IMR-90 (cell line): ENCODE measurements around the gene SCYGR2. TPM values are rescaled to one million over a fixed set of nuclear protein-coding genes. Genes with fewer than 3 reads are reported as not detected.

ENCODE experiments used
- ATAC-seq: fragments of 200-7000 bp; cut with Tn5 transposase; 2 replicates; pipeline ENCODE4 v1.9.1; 2020; ENCODE audit warnings: low read depth, mild to moderate bottlenecking, moderate library complexity
- BruUV-seq: library from RNA; stranded (reverse); fragments of 400-500 nt; replicated peaks from 2 replicates; lab custom pipeline; 2021; lab: Mats Ljungman, UMichigan
- CTCF ChIA-PET: fragments of 300-600 bp; formaldehyde crosslinking; extraction: SDS; loops from one replicate; lab custom pipeline; 2021; ENCODE audit warnings: antibody characterized with exemption; lab: Yijun Ruan, JAX
- POLR2A ChIA-PET: fragments of 300-600 bp; sonication (Branson Sonifier 250); formaldehyde crosslinking; loops from one replicate; lab custom pipeline; 2022; ENCODE audit warnings: antibody characterized with exemption; ENCODE audit not compliant: unreplicated experiment; lab: Charles Lee
- DNase-seq: peaks from one replicate; pipeline ENCODE4 v3.0.0; 2013
- H2AFZ ChIP-seq: replicated peaks from 2 replicates; pipeline ENCODE3; 2013; ENCODE audit warnings: low read length, mild to moderate bottlenecking; ENCODE audit not compliant: poor library complexity
- H2AK5ac ChIP-seq: 2 replicates; pipeline ENCODE4 v1.6.1; 2013; ENCODE audit warnings: low read depth, low read length, inconsistent platforms
- H2AK9ac ChIP-seq: replicated peaks from 2 replicates; pipeline ENCODE3; 2013; ENCODE audit warnings: mild to moderate bottlenecking, low read depth, low read length, moderate library complexity; ENCODE audit not compliant: poor library complexity
- H2BK120ac ChIP-seq: 2 replicates; pipeline ENCODE4 v1.6.1; 2013; ENCODE audit warnings: low read depth, low read length, inconsistent platforms
- H2BK15ac ChIP-seq: 3 replicates; pipeline ENCODE4 v1.6.1; 2013; ENCODE audit warnings: low read depth, low read length, inconsistent platforms
- H2BK20ac ChIP-seq: 2 replicates; pipeline ENCODE4 v1.6.1; 2013; ENCODE audit warnings: low read depth, mild to moderate bottlenecking, inconsistent platforms, low read length, moderate library complexity
- H2BK5ac ChIP-seq: 2 replicates; pipeline ENCODE4 v1.6.1; 2013; ENCODE audit warnings: mild to moderate bottlenecking, low read depth, low read length, inconsistent platforms; ENCODE audit not compliant: poor library complexity, severe bottlenecking
- H3K14ac ChIP-seq: replicated peaks from 2 replicates; pipeline ENCODE4 v1.6.1; 2013; ENCODE audit warnings: low read depth, low read length, inconsistent platforms
- H3K18ac ChIP-seq: 2 replicates; pipeline ENCODE4 v1.6.1; 2013; ENCODE audit warnings: low read depth, low read length, control low read depth
- H3K23ac ChIP-seq: 2 replicates; pipeline ENCODE4 v1.6.1; 2013; ENCODE audit warnings: low read depth, low read length, inconsistent platforms
- H3K27ac ChIP-seq: 2 replicates; pipeline ENCODE4 v1.5.1; 2013; ENCODE audit warnings: mild to moderate bottlenecking, control low read depth, low read length; ENCODE audit not compliant: insufficient read depth
- H3K27me3 ChIP-seq: 2 replicates; pipeline ENCODE4 v1.6.1; 2013; ENCODE audit warnings: low read length; ENCODE audit not compliant: control insufficient read depth, insufficient read depth
- H3K36me3 ChIP-seq: 2 replicates; pipeline ENCODE4 v1.6.1; 2013; ENCODE audit warnings: low read length, mixed read lengths; ENCODE audit not compliant: control insufficient read depth, insufficient read depth
- H3K4ac ChIP-seq: 2 replicates; pipeline ENCODE4 v1.6.1; 2013; ENCODE audit warnings: low read depth, low read length, inconsistent platforms
- H3K4me1 ChIP-seq: 2 replicates; pipeline ENCODE4 v1.6.1; 2013; ENCODE audit warnings: low read length, mixed read lengths; ENCODE audit not compliant: control insufficient read depth, insufficient read depth
- H3K4me2 ChIP-seq: 2 replicates; pipeline ENCODE4 v1.6.1; 2013; ENCODE audit warnings: low read depth, mild to moderate bottlenecking, control low read depth, low read length, moderate library complexity
- H3K4me3 ChIP-seq: 2 replicates; pipeline ENCODE4 v1.5.1; 2013; ENCODE audit warnings: low read depth, mild to moderate bottlenecking, control low read depth, low read length, moderate library complexity; ENCODE audit not compliant: insufficient read depth
- H3K56ac ChIP-seq: 2 replicates; pipeline ENCODE4 v1.6.1; 2013; ENCODE audit warnings: low read length, inconsistent platforms; ENCODE audit not compliant: insufficient read depth; ENCODE audit errors: extremely low read depth
- H3K79me1 ChIP-seq, 2 experiments: 2 replicates each; pipeline ENCODE4 v1.6.1; 2013; ENCODE audit warnings: low read length in 2 of 2, inconsistent platforms in 1 of 2, low read depth in 1 of 2
- H3K9ac ChIP-seq: 2 replicates; pipeline ENCODE4 v1.6.1; 2013; ENCODE audit warnings: low read depth, low read length, control low read depth
- H3K9me1 ChIP-seq: 2 replicates; pipeline ENCODE4 v1.6.1; 2013; ENCODE audit warnings: low read length, inconsistent platforms; ENCODE audit not compliant: insufficient read depth
- H3K9me3 ChIP-seq: 2 replicates; pipeline ENCODE4 v1.6.1; 2013; ENCODE audit warnings: low read length; ENCODE audit not compliant: control insufficient read depth, insufficient read depth
- H4K20me1 ChIP-seq: 2 replicates; pipeline ENCODE4 v1.6.1; 2013; ENCODE audit warnings: low read length, inconsistent platforms; ENCODE audit not compliant: insufficient read depth
- H4K5ac ChIP-seq: 2 replicates; pipeline ENCODE4 v1.6.1; 2013; ENCODE audit warnings: mild to moderate bottlenecking, low read depth, low read length, control low read depth
- H4K8ac ChIP-seq, 2 experiments: 2 replicates each; pipeline ENCODE4 v1.6.1; 2013; ENCODE audit warnings: low read depth in 2 of 2, low read length in 2 of 2, control low read depth in 1 of 2, inconsistent platforms in 1 of 2
- H4K91ac ChIP-seq: 2 replicates; pipeline ENCODE4 v1.6.1; 2013; ENCODE audit warnings: low read depth, low read length, inconsistent platforms; ENCODE audit not compliant: insufficient read depth
- BHLHE40 ChIP-seq: fragments of 150-350 bp; IDR thresholded peaks from 2 replicates; pipeline ENCODE4 v1.6.1; 2016; ENCODE audit warnings: mild to moderate bottlenecking, low read depth, low read length
- CEBPB ChIP-seq: IDR thresholded peaks from 2 replicates; pipeline ENCODE4 v1.6.1; 2012; ENCODE audit warnings: low read depth, low read length, improper control_type of control experiment
- CHD1 ChIP-seq: IDR thresholded peaks from 2 replicates; pipeline ENCODE4 v1.6.1; 2012; ENCODE audit warnings: low read depth, low read length, improper control_type of control experiment
- CTCF ChIP-seq: conservative IDR thresholded peaks from 2 replicates; pipeline ENCODE4 v1.5.1; 2012; ENCODE audit warnings: mild to moderate bottlenecking, low read depth, low read length, improper control_type of control experiment
- ELK1 ChIP-seq: fragments of 150-350 bp; IDR thresholded peaks from 2 replicates; pipeline ENCODE4 v1.6.1; 2016; ENCODE audit warnings: low read depth, mild to moderate bottlenecking, low read length, moderate library complexity, borderline replicate concordance
- MAFK ChIP-seq: IDR thresholded peaks from 2 replicates; pipeline ENCODE4 v1.6.1; 2012; ENCODE audit warnings: low read depth, low read length, improper control_type of control experiment
- MAZ ChIP-seq: IDR thresholded peaks from 2 replicates; pipeline ENCODE4 v1.6.1; 2012; ENCODE audit warnings: low read depth, mild to moderate bottlenecking, low read length, improper control_type of control experiment, moderate library complexity, borderline replicate concordance
- MXI1 ChIP-seq: IDR thresholded peaks from 2 replicates; pipeline ENCODE4 v1.6.1; 2012; ENCODE audit warnings: low read depth, mild to moderate bottlenecking, low read length, moderate library complexity, borderline replicate concordance
- NFE2L2 ChIP-seq: fragments of 150-350 bp; IDR thresholded peaks from 2 replicates; pipeline ENCODE4 v1.6.1; 2016; ENCODE audit warnings: low read depth, mild to moderate bottlenecking, low read length
- POLR2A ChIP-seq: IDR thresholded peaks from 2 replicates; pipeline ENCODE4 v1.6.1; 2012; ENCODE audit warnings: mild to moderate bottlenecking, low read depth, low read length
- RAD21 ChIP-seq: IDR thresholded peaks from 2 replicates; pipeline ENCODE4 v1.6.1; 2012; ENCODE audit warnings: low read length, improper control_type of control experiment
- RFX5 ChIP-seq: IDR thresholded peaks from 2 replicates; pipeline ENCODE4 v1.8.0; 2012; ENCODE audit warnings: low read depth, mild to moderate bottlenecking, low read length, moderate library complexity
- SMC3 ChIP-seq: fragments of 150-350 bp; IDR thresholded peaks from 2 replicates; pipeline ENCODE4 v1.6.1; 2016; ENCODE audit warnings: low read depth, mild to moderate bottlenecking, antibody characterized with exemption, low read length, moderate library complexity
- WGBS, 2 experiments: methylation state at CpG; one replicate each; pipeline versions ENCODE4 v1.1.5 to v1.1.7; 2013; ENCODE audit warnings: missing lambda C conversion rate in 2 of 2; ENCODE audit not compliant: insufficient read length in 1 of 2; ENCODE audit errors: extremely low coverage in 2 of 2; 5-methylcytosine and 5-hydroxymethylcytosine counted together
- dilution Hi-C: fragments of 300-500 bp; cut with HindIII; formaldehyde crosslinking; loops from one replicate; pipeline ENCODE4 v1.14.3; 2018; ENCODE audit warnings: low sequenced_read_pairs; ENCODE audit not compliant: unreplicated experiment
- in situ Hi-C: fragments of 300-500 bp; cut with MboI; formaldehyde crosslinking; loops from 3 replicates; pipeline ENCODE4 v1.14.3; 2019; ENCODE audit warnings: low sequenced_read_pairs, inconsistent platforms, mixed read lengths
- intact Hi-C: fragments of 100-400 bp; cut with micrococcal nuclease; formaldehyde crosslinking; loops from 2 replicates; pipeline ENCODE4 v1.10.0; 2022
- polyA plus RNA-seq, 3 experiments: library from polyadenylated mRNA; depleted of rRNA; stranded (reverse); fragments of >200 nt; gene quantifications; 2 replicates each; pipeline ENCODE4 v1.2.3, GENCODE V29; 2012; ENCODE audit warnings: low replicate concordance in 1 of 3
- total RNA-seq: library from RNA; depleted of rRNA; stranded (reverse); fragments of >200 nt; gene quantifications from 2 replicates; pipeline ENCODE4 v1.2.3, GENCODE V29; 2012
- TF ChIP-seq, protein P1 (sequence below): fragments of 150-350 bp; IDR thresholded peaks from 2 replicates; pipeline ENCODE4 v1.6.1; 2017; ENCODE audit warnings: mild to moderate bottlenecking, antibody characterized with exemption, low read length, low read depth

The SCYGR2 gene
- total and polyA plus RNA-seq, 2 of the 4 experiments (the other 2 are of a cell fraction): not detected

- Histone ChIP-seq H3K9me1 (no peaks in the 10 kb centered on the region), H3K14ac (no peak overlapping the region), H3K4ac (no peak overlapping the region), H2AK9ac (no peak overlapping the region), H3K9ac (no peak overlapping the region), H3K27ac (no peak overlapping the region), H4K20me1 (no peaks in the 10 kb centered on the region), H3K18ac (no peak overlapping the region), H2BK120ac (no peak overlapping the region), H3K79me1 (no peaks in the 10 kb centered on the region), H3K9me3 (no peaks in the 10 kb centered on the region), H3K23ac (no peak overlapping the region), H4K5ac (no peak overlapping the region), H4K91ac (no peak overlapping the region), H2AFZ (no peak overlapping the region), H3K4me3 (no peak overlapping the region), H3K27me3 (no peaks in the 10 kb centered on the region; the same call in 1 of the 2 replicates), H2BK5ac (no peak overlapping the region), H3K56ac (no peak overlapping the region), H2AK5ac (no peak overlapping the region), H4K8ac (no peak overlapping the region), H2BK20ac (no peak overlapping the region), H3K36me3 (no peaks in the 10 kb centered on the region), H3K4me1 (no peaks in the 10 kb centered on the region), H2BK15ac (no peak overlapping the region), H3K4me2 (no peak overlapping the region)
- no CpG with 5 or more reads among the region's 1 CpG for WGBS, 2 experiments
- intact Hi-C loops: no loop called here
- POLR2A ChIA-PET: no interaction called here
- CTCF ChIA-PET: no interaction called here
- DNase-seq (no peak), ATAC-seq (no peak)
- TF ChIP-seq NFE2L2 (no peak), MXI1 (no peak), ELK1 (no peak), CHD1 (no peak), SMC3 (no peak), RFX5 (no peak), BHLHE40 (no peak), POLR2A (no peak), MAZ (no peak), RAD21 (no peak), CEBPB (no peak), MAFK (no peak), CTCF (no peak)
- TF ChIP-seq, protein P1, sequence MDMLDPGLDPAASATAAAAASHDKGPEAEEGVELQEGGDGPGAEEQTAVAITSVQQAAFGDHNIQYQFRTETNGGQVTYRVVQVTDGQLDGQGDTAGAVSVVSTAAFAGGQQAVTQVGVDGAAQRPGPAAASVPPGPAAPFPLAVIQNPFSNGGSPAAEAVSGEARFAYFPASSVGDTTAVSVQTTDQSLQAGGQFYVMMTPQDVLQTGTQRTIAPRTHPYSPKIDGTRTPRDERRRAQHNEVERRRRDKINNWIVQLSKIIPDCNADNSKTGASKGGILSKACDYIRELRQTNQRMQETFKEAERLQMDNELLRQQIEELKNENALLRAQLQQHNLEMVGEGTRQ: no peak
- dilution Hi-C loops: no loop called here
- in situ Hi-C loops: no loop called here
- no TSS peak for BruUV-seq
Measured at GRCh38 chr2:227606476-227606875, 7.8 kb downstream of the SCYGR2 start.
